DLD1 (cell line): ENCODE data around the gene ABHD2.

Source experiments
- in situ Hi-C: cut with HindIII; loops from 2 replicates; pipeline ENCODE4 v1.10.0; 2017; ENCODE audit warnings: low sequenced_read_pairs

The ABHD2 gene

DNA sequence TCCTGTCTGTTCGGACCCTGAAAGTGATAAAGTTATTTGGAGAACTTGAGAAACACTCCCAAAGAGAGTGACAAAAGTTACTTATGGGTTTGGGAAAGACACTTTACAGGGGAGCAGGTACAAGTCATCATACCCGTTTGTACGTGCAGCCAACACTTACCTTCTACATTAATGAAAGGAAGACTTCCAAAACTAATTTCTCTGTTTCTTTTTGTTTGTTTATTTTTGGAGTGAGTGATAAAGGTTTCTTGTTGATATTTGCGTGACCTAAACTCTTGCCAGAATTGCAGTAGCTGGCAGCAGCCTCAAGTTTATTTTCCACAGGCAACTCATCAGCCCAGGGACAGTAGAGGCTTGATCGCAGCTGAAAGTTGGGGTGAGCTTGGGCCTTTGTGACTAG is 8.4 kb downstream of the ABHD2 start:
- in situ Hi-C loops, result no loop called here

DNA sequence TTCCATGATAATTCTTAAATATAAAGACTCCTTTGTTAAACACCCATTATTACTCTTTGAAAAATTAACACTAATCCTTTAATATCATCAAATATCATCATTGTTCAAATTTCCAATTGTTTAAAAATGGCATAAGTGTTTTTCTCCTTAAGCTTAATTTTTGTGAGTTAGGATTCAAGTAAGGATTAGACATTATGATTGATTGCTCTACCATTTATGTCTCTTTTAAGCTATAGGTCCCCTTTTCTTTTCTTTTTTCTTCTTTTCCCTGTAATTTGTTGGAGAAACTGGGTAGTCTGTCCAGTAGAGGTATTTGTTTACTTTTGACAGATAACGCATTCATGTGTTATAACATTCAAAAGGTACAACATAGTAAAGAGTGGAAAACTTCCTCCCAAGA is 9.1 kb downstream of the ABHD2 start:
- in situ Hi-C loops, result no loop called here

DNA sequence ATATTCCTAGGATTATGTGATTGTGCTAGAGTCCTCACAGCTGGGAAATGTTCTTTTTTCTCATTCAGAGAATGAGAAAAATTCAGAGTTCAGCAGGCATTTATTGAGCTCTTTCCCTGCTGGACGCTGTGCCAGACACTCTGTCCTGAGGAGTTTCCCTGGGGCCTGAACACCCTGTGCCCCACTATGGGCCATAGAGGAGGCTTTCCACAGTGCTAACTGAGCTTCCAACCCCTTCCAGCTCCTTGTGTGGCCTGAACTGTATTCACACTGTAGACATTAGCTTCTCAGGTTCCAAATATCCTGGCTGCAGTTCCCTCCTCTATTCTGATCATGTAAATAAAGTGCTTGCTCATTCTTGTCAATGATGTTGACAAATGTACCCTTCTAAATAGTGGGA is 10.0 kb downstream of the ABHD2 start:
- in situ Hi-C loops, result no loop called here

DNA sequence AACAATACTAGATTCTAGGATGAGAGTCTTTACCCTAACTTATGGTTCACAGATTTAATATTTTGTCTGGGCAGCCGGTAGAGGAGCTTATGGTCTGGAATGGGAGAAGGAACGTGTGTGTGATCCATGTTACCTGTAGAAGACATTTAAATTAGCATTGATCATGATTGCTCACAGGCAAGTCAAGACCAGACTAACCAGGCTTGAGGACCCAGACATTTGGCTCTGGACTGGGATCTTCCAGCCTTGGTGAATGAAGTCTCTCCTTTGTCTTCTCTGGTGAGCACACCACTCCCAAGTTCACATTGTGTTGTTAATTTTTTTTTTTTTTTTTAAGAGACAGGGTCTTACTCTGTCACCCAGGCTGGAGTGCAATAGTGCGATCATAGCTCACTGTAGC is 11.7 kb downstream of the ABHD2 start:
- in situ Hi-C loops, result no loop called here

DNA sequence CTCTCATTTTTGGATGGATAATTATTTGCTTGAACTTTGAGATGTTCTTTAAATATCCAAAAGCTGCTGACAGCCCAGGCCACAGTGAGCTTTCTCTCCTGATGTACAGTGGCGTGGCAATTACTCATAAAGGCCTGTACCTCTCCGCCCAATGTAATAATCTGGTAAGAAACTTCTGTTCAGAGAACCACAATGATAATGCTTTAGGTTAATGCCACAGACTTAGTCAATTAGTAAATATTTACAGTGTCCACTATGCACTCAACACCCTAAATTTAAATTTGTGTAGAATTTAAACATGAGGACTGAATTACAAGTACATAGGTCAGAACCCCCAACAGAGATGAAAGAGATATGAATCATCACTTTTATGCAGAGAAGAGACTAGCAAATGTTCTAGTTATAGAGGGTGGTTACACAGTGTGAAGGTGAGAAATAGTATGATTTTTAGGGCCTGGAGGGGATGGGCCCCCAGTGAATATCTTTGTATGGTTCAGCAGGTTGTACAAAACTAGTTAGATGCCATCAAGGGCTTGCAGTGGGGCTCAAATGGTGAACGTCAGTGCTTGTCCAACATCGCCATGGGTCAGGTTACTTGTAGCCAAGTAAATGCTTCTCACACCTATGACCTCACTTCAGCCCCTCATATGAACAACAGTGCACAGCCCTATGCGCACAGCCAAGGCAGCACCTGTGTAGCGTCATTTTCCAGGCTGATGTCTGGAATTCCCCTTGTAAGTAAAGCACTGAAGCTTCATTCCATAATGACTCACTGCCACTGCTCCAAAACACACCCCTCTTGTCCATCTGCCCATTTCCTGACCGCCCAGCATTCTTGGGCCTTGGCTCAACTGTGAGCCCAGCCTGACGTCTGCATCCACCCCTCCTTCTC is 13.3 kb downstream of the ABHD2 start:
- in situ Hi-C loops, result no loop called here

DNA sequence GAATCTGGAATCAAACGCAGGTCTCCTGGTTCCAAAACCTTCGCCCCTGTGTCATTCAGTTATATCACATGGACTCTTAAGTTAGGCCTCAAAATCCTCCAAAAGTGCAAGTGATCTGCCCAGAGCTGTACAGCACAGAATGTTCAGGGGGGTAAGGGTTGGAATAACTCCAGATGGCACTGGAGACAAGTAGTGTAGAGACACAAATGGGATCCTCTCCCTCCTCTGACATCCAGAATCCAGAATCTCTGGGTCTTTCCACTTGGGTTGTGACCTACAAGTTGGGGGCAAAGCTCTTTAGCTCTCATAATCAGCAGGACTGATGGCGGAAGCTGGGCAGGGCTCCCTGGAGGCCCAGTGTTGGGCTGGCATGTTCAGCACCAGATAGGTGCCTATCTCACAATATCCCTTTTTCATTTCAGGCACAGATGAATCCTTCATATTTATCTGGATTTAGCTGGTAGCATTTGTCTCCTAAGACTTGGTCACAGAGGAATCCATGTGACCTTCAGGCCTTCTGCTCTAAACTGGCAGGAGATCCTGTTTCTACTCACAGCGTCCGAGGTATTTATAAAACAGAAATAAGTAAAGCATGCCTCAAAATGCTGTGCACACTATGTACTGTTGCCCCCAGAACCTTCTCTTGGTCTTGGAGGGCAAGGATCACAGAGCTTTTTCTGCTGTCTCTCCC is 15.4 kb downstream of the ABHD2 start:
- in situ Hi-C loops, result no loop called here

DNA sequence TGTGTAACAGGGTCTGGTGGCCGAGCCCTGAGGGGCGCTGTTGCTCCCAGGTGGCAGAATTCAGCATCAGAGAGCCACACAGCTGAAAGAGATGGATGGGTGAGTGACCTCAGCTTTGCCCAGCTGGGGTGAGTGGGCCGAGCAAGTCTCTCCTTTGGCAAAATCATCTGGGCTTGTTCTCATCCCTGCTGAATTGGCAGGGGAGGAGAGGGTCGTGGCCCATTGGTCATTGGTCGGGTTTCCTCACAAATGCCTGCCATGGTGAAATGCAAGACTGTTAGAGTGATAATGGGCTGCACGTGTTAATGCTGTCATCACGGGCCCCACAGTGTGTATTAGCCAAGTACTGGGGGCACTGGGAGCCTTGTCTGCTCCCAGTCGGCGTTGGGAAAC is 15.9 kb downstream of the ABHD2 start:
- in situ Hi-C loops, result no loop called here

DNA sequence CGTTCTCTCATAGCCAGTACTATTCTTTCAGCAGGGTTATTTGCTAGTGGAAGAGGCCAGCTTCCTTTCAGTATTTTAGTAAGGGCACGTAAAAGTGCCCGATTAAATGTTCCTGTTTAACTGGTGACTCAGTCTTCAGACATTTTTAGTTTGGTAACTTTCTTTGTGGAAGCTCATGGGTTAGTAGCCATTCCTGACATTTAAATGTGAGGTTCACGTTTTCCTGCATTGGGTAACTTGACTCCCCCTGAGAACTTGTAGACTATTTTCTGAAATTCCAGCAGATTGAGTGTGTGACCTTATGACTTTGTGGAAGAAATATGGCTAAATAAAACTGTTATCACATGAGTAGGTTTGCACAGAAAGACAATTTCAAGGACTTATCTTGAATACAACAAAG is 16.9 kb downstream of the ABHD2 start:
- in situ Hi-C loops, result no loop called here

DNA sequence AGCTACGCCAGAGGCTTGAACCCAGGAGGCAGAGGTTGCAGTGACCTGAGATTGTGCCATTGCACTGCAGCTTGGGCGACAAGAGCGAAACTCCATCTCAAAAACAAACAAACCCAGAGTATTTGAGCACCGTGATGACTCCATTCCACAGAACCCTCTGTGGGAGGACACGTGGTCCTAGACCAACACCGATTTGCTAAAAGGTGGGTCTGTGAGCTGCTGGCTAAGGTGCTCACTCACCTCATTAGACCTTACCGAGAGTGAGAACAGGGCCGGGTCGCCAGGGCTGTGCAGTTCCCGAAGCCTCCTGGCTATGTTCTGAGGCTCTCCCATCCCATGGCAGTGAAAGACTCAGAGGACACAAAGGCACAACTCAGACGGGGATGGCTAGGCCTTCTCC is 17.9 kb downstream of the ABHD2 start:
- in situ Hi-C loops, result no loop called here

DNA sequence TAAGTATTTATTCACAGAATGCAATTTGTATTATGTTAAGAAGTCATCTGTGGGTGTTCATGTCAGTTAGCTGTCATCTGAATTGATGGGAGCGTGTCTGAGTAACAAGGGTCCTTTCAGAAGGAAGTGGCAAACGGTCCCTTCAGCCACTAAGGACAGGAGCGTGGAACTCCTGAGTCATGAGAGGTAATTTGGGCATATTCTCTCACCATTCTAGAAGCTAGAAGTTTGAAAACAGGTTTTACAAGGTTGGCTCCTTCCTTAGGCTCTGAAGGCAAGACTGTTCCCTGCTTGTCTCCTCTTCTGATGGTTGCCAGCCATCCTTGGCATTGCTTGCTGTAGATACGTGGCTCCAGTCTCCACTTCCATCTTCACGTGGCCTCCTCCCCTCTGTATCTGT is 19.7 kb downstream of the ABHD2 start:
- in situ Hi-C loops, result no loop called here

DNA sequence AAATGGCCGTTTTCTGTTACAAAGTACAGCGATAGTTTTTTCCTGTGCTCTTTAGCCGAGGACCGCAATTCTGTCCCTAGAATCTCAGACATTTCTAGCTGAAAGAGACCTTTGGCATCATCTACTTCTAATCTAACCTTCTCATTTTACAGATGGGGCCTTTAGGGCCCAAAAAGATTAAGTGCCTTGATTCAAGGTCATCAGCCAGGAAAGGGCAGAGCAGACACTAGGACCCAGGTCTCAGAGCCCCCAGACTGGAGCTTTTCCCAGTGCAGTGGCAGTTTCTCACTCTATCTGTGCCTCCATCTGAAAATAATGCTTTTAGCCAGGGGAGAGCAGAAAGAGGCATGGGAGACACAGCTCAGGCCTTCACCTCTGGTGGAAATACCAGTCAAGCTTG is 20.6 kb downstream of the ABHD2 start:
- in situ Hi-C loops, result no loop called here

DNA sequence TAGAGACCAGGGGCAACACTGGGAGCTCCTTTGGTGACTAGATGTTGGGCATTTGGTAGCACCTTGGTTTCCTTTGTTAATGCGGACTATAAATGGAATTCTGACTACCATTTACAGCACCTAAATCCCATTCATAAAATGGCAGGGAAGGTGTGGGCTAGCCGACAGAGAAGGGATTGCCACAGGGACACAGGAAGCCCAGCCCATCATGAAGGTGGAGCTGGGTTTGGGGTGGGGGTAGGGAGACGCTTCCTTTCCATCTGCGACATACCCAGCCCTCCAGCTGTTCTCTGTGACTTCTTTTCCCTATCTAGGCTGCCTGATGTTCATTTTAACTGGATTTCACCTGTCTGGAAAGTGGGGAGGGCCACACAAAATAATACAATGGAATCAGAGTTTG is 21.0 kb downstream of the ABHD2 start:
- in situ Hi-C loops, result no loop called here

DNA sequence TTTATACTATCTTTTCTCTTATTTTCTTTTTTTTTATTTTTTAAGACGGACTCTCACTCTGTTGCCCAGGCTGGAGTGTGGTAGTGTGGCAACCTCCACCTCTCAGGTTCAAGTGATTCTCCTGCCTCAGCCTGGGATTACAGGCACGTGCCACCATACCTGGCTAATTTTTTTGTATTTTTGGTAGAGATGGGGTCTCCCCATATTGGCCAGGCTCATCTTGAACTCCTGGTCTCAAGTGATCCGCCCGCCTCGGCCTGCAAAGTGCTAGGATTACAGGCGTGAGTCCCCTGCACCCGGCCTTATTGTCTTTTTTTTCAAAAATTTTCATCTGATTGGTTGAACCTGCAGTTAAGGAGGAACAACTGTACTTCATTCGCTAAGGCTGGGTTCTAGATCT is 21.8 kb downstream of the ABHD2 start:
- in situ Hi-C loops, result no loop called here

DNA sequence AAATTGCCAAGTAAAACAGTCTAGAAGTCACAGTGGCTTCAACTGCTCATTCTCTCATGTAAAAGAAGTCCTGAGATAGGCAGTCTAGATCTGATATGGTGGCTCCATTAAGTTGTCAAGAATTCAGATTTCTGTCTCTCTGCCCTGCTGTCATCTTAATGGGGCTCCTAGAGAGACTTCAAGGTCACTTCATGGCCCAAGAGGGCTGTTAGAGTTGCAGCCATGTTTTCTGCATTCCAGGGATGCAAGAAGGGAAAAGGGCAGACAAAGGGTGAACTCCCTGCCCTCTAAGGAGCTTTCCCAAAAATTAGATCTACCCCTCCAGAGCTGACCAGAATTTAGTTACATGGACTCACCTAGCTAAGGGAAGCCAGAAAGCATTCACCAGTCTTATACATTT is 23.1 kb downstream of the ABHD2 start:
- in situ Hi-C loops, result no loop called here

DNA sequence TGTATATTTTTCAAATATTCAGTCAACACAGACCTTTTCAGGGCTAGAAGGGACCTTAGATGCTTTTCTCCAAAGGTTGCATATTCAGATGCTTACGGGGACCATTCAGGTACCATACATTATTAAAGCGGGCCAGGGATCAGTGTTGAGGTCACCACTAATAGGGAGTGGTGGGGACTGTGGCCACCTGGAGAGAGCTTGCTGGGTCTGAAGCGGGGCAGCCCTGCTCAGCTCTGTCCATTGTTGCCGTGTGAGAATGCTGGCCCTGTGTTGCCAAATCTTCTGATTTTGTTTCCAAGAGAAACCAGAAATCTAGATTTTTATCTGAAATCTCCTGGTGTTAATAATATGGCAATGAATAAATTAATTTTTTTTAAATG is 23.7 kb downstream of the ABHD2 start:
- in situ Hi-C loops, result no loop called here

DNA sequence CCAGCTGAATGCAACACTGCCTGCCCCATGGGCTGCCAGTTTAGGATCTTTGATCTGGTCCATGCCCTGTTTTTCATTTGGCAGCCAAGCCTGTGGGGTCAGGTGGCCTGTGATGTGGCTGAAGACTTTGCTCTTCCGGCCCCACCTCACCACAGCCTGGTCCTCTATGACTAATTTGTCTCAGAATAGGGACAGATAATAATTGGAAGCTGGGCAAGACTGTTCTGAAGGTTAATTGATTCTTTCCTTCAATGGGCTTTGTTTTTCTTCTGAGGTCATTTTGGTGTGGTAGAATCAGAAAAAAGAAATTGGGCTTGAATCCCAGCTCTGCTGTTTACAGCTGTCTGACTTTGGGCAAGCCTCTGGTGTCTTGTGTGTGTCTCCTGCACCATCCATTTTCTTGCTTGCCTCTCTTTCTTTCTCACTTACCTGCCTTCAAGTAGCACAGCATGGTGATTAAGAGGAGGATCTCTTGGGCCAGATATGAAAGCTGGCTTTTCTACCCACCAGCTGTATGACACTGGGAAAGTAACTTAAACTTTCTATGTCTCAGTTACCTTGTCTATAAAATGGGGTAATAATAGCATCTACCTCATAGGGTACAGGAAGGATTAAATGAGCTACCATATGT is 24.2 kb downstream of the ABHD2 start:
- in situ Hi-C loops, result no loop called here

DNA sequence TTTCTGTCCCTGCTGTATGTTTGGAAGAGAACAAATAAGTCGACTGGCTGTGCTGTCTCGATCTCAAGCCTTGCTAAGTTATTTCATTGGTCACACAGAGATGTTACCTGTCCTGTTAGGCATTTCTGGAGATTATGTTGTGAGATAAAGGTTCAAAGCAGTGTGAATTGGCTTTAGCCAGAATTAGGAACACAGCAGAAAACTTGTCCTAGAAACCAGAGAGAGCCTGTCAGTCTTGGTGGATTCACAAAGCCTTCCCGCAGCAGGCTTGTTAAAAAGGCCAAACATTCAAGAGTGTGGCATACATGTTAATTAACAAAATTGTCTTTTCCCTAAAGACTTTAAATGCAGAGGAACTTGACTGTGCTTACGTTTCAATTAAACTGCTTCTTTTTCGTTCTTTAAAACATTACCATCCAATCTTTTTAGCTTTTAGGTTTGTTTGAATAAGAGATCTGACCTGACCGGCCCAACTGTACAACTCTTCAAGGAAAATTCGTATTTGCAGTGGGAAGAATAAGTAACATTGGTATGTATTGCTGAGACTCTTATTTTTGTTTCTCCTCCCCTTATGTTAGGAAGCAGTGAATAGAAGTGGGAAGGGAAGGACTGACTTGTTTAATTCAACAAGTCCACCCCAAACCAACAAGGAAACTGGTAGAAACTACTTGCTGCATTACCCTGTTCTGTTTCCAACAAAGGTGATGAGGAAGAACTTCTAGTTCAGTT is 25.2 kb downstream of the ABHD2 start:
- in situ Hi-C loops, result no loop called here

DNA sequence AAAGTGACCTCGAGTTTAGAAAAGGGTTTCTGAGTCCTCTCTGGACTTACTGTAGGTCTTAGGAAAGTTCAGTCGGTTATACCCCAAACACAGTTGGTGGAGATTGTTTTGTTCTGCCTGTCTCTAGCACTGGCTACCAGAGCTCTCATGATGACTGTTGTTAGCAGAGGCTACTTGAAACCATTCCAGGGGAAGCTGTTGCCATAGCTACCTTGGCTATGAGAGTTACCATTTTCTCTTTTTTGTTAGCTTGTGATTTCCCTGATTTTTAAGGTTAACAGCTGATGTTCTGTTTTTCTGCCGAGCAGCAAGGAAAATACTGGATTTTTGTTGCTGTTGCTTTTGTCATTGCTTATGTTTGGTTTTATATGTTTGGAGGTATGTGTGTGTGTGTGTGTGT is 26.7 kb downstream of the ABHD2 start:
- in situ Hi-C loops, result no loop called here

DNA sequence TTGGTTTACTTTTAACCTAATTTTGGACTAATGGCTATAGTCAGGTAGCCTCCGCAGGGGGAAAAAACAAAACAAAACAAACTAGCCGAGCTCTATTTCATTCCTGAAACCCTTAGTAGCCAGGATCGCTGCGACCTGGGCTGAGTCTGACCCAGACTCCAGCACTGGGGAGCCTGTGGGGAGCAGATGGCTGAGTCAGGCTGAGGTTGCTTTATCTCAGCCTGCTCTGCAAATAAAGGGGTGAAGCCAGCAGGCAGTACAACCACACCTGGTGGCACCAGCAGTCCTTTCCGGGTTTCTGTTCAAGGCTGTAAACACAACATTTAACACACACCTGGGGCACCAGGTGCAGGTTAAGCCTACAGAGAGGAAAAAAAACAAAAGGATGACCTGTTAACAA is 27.3 kb downstream of the ABHD2 start:
- in situ Hi-C loops, result no loop called here

DNA sequence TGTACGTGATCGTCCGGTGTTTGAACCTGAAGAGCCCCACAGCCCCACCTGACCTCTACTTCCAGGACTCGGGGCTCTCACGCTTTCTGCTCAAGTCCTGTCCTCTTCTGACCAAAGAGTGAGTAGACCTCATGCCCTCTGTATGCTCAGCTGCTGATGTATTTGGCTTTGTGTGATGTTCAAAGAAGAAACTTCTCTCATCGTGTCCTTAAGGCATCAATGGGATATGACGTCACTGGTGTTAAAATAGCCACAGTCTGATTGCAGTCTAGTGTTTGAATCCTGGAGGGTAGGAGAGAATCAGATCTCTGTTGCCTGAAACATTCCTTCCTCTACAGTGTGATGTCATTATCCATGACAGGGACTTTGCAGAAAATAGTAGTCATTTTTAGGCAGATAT is 28.1 kb downstream of the ABHD2 start:
- in situ Hi-C loops, result no loop called here

DNA sequence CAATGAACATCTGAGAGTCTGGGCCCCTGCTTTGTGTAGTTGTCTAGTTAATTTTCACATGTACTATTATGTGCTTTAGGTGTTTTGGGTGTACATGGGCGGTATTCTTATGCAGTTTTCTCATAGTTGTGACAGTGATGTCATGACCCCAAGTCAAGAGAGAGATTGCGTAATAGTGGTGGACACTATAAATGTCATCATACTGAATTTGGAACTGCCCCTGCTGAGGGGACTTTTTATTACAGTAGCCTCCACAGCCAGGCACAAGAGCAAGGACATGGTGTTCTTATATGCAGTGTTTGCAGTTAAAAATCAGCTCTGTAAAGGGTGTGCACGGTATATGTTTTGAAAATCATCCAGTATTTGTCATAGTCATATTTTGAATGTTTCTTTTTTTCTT is 29.5 kb downstream of the ABHD2 start:
- in situ Hi-C loops, result no loop called here
